Esophagus squamous epithelium (tissue), 5 donors: Measurements from ENCODE around the gene SGCD. TPM values are rescaled to one million over a fixed set of nuclear protein-coding genes. Genes with fewer than 3 reads are reported as not detected.

Source experiments
- DNase-seq: peaks from one replicate; lab custom pipeline; 2025; lab: John Stamatoyannopoulos, UW
- H3K27ac ChIP-seq, 4 donors: fragments of 200-600 bp; sonication (generic); one replicate each; pipeline ENCODE4 v1.5.1; 2016 to 2019; ENCODE audit warnings: mild to moderate bottlenecking in 1 of 4
- H3K27me3 ChIP-seq, 4 donors: fragments of 200-600 bp; sonication (generic); 1 replicate in 3 of 4; 2 replicates in 1 of 4; pipeline versions ENCODE4 v1.5.1 to v1.6.0; 2017 to 2021; ENCODE audit warnings: antibody characterized with exemption in 1 of 4
- H3K36me3 ChIP-seq, 3 donors: fragments of 200-600 bp; sonication (generic); one replicate each; pipeline ENCODE4 v1.5.1; 2016 to 2019
- H3K4me1 ChIP-seq, 3 donors: fragments of 200-600 bp; sonication (generic); one replicate each; pipeline ENCODE4 v1.5.1; 2017 to 2019
- H3K4me3 ChIP-seq, 4 donors: fragments of 200-600 bp; sonication (generic); 1 replicate in 3 of 4; 2 replicates in 1 of 4; pipeline ENCODE4 v1.5.1; 2016 to 2019; ENCODE audit warnings: mild to moderate bottlenecking in 2 of 4, moderate library complexity in 1 of 4
- H3K9me3 ChIP-seq, 3 donors: fragments of 200-600 bp; sonication (generic); one replicate each; pipeline ENCODE4 v1.5.1; 2016 to 2019
- CTCF ChIP-seq, 6 experiments: fragments of 450-650 bp in 4 of 6; fragments of 200-600 bp in 2 of 6; sonication (generic) in 2 of 6; IDR thresholded peaks; one replicate each; pipeline ENCODE4 v1.5.1; 2016 to 2019; ENCODE audit warnings: antibody characterized with exemption in 6 of 6, mild to moderate bottlenecking in 4 of 6, moderate library complexity in 4 of 6
- POLR2A ChIP-seq, 4 donors: fragments of 450-650 bp; IDR thresholded peaks; one replicate each; pipeline ENCODE4 v1.6.1; 2017; ENCODE audit warnings: antibody characterized with exemption in 4 of 4, mild to moderate bottlenecking in 4 of 4, moderate library complexity in 3 of 4
- whole genome bisulfite sequencing, 2 donors: methylation state at CpG; one replicate each; pipeline ENCODE4 v1.1.5; 2018; 5-methylcytosine and 5-hydroxymethylcytosine counted together
- intact Hi-C: fragments of 100-400 bp; cut with DNase I; formaldehyde crosslinking; loops from one replicate; pipeline ENCODE4 v1.15.0; 2022
- total RNA-seq, 4 donors: library from RNA; depleted of rRNA; stranded (reverse); fragments of >200 nt; gene quantifications; one replicate each; pipeline ENCODE4 v1.1.0, GENCODE V29; 2016
- donor health status: DM: yes; HTN: yes; CAD: no.

The SGCD gene
- total RNA-seq, 4 donors from 2014 or later: 0.08 to 4.4 (median 0.64) TPM

- Histone ChIP-seq H3K27ac (no peak overlapping the region), H3K36me3 (no peaks in the 10 kb centered on the region), H3K4me1 (no peaks in the 10 kb centered on the region), H3K27me3 (no peaks in the 10 kb centered on the region), H3K4me3 (no peak overlapping the region), H3K9me3 (no peaks in the 10 kb centered on the region)
- WGBS, 2 donors: 64 to 76% methylated on average over 3 of the region's 3 CpGs
- TF ChIP-seq POLR2A (IDR thresholded peaks at IDR 0.05): no peak
- TF ChIP-seq CTCF (IDR thresholded peaks at IDR 0.05): no peak
- intact Hi-C loops: no loop called here
- DNase-seq: no peak
These were observed 225.9 kb downstream of the SGCD start for GRCh38 chr5:156552855-156553358.

- Histone ChIP-seq H3K36me3 (no peaks in the 10 kb centered on the region), H3K27me3 (no peaks in the 10 kb centered on the region), H3K27ac (no peak overlapping the region), H3K9me3 (no peaks in the 10 kb centered on the region), H3K4me1 (no peaks in the 10 kb centered on the region), H3K4me3 (no peak overlapping the region)
- intact Hi-C loops: no loop called here
- 38 to 67% methylated on average over 1 of the region's 1 CpG for WGBS, 2 donors
- no peak for DNase-seq
- TF ChIP-seq CTCF (IDR thresholded peaks at IDR 0.05) (no peak), POLR2A (IDR thresholded peaks at IDR 0.05) (no peak)
These were observed 229.9 kb downstream of the SGCD start for GRCh38 chr5:156556666-156557406.

- 58 to 73% methylated on average over 2 of the region's 2 CpGs for WGBS, 2 donors
- Histone ChIP-seq H3K4me3 (no peak overlapping the region), H3K27ac (no peak overlapping the region), H3K36me3 (no peaks in the 10 kb centered on the region), H3K27me3 (no peaks in the 10 kb centered on the region), H3K4me1 (no peaks in the 10 kb centered on the region), H3K9me3 (no peaks in the 10 kb centered on the region)
- TF ChIP-seq CTCF (IDR thresholded peaks at IDR 0.05): no peak
- TF ChIP-seq POLR2A (IDR thresholded peaks at IDR 0.05): no peak
- intact Hi-C loops: no loop called here
- DNase-seq: no peak
These were observed 233.0 kb downstream of the SGCD start for GRCh38 chr5:156560002-156560401.

GRCh38 chr5:156561651-156562050 lies 234.7 kb downstream of the SGCD start:
- WGBS, 2 donors: 45 to 53% methylated on average over 1 of the region's 1 CpG
- Histone ChIP-seq H3K27ac (no peak overlapping the region), H3K4me3 (no peak overlapping the region), H3K4me1 (no peaks in the 10 kb centered on the region), H3K36me3 (no peaks in the 10 kb centered on the region), H3K27me3 (no peaks in the 10 kb centered on the region), H3K9me3 (no peaks in the 10 kb centered on the region)
- no peak for TF ChIP-seq CTCF (IDR thresholded peaks at IDR 0.05)
- no peak for TF ChIP-seq POLR2A (IDR thresholded peaks at IDR 0.05)
- intact Hi-C loops: no loop called here
- DNase-seq: no peak

- H3K27ac ChIP-seq: no peak overlapping the region
- H3K36me3 ChIP-seq: no peaks in the 10 kb centered on the region
- no peak overlapping the region for H3K4me3 ChIP-seq
- no peak for DNase-seq
- no peak for TF ChIP-seq CTCF (IDR thresholded peaks at IDR 0.05)
- TF ChIP-seq POLR2A (IDR thresholded peaks at IDR 0.05): no peak
- no peaks in the 10 kb centered on the region for H3K27me3 ChIP-seq
- no peaks in the 10 kb centered on the region for H3K9me3 ChIP-seq
- no peaks in the 10 kb centered on the region for H3K4me1 ChIP-seq
- intact Hi-C loops: no loop called here
These were observed 243.7 kb downstream of the SGCD start for GRCh38 chr5:156570615-156571014.
